SIG-M5 (cell line): ENCODE results near the gene MTX2.

ENCODE experiments used
- DNase-seq: peaks from one replicate; lab custom pipeline; 2025; lab: John Stamatoyannopoulos, UW

MTX2 gene

GRCh38 chr2:176378323-176378722 is 109.1 kb downstream of the MTX2 start:
- no peak for DNase-seq

DNA sequence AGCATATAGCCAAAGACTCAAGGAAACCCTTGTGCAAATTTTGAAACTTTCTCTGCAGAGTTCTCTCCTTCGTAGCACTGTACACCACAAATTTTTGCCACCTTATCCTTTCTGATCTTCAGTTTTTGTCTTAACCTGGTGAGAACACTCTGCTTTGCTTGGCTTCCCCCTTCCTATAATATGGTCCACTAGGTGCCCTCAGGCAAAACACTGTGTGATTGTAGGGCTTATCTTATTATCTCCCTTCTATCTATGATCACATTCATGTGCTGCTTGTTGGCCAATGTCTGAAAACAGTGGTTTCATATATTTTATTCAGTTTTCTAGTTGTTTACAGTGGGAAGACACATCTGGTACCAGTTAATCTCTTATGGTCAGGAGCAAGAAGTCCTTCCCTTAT is 111.1 kb downstream of the MTX2 start:
- DNase-seq = no peak

DNA sequence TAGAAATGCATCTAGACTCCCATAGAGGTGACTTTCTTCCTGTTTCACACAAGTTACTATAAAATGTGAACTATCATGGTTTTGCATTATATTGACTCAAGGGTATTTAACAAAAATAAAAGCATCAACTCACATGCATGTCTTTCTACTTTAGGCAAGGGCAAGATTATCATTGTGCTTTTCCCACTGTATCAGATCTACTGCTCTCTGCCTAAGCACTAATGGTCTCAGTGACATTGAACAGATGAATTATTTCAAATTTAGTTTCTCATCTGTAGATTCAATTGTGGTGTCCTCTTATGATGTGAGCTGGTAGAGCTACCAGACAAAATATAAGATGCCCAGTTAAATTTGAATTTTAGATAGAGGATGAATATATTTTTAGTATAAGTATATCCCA is 113.9 kb downstream of the MTX2 start:
- no peak for DNase-seq

- no peak for DNase-seq
Observed at GRCh38 chr2:176383836-176384442, 114.7 kb downstream of the MTX2 start.

- no peak for DNase-seq
Observed at GRCh38 chr2:176385219-176385759, 116.0 kb downstream of the MTX2 start.

- DNase-seq = no peak
Observed at GRCh38 chr2:176385838-176386237, 116.6 kb downstream of the MTX2 start.
